Measurements from ENCODE around the gene PAPPA.

DNA sequence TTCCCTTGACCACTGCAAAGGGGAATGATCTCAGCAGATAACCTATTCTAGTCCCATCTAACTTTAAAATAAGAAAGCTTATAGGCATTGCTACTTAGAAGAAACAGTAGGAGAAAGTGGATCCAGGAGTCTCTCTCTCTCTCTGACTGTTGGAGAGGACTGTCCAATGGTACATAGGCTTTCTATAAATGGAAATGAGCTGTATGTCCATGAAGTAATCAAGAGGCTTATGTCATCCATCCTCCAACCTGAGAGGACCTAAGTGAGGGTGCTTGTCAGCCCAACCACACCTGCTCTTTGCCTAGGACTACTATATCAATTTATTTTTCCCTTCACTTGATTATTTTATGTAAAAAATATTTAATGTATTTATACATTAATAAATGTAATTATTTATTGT is 172.3 kb downstream of the PAPPA start:
- TF ChIP-seq, protein P1, sequence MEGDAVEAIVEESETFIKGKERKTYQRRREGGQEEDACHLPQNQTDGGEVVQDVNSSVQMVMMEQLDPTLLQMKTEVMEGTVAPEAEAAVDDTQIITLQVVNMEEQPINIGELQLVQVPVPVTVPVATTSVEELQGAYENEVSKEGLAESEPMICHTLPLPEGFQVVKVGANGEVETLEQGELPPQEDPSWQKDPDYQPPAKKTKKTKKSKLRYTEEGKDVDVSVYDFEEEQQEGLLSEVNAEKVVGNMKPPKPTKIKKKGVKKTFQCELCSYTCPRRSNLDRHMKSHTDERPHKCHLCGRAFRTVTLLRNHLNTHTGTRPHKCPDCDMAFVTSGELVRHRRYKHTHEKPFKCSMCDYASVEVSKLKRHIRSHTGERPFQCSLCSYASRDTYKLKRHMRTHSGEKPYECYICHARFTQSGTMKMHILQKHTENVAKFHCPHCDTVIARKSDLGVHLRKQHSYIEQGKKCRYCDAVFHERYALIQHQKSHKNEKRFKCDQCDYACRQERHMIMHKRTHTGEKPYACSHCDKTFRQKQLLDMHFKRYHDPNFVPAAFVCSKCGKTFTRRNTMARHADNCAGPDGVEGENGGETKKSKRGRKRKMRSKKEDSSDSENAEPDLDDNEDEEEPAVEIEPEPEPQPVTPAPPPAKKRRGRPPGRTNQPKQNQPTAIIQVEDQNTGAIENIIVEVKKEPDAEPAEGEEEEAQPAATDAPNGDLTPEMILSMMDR (conservative IDR thresholded peaks at IDR 0.05 in 1 of 2, IDR thresholded peaks at IDR 0.05 in 1 of 2; ENCODE audit: extremely low read depth in 1 of 2, insufficient read depth in 1 of 2, low read depth in 1 of 2, low read length in 2 of 2) = no peak
- no peak for TF ChIP-seq EZH2 (IDR thresholded peaks at IDR 0.05; ENCODE audit: borderline replicate concordance, low read length)

Measured in mammary epithelial cell (primary cell).